ENCODE data around the gene TTC39C.

TTC39C gene

GRCh38 chr18:24009246-24009645, 5.3 kb upstream of the TTC39C start:
- no peak overlapping the region for H3K9ac ChIP-seq (ENCODE audit: low read depth in 1 of 2, low read length in 2 of 2)
- peaks cover 0 to under 1% of the 10 kb centered on the region in 2 donors for H3K4me1 ChIP-seq (ENCODE audit: control insufficient read depth in 2 of 2, insufficient read depth in 2 of 2, low read length in 2 of 2)
- no peaks in the 10 kb centered on the region for H3K36me3 ChIP-seq (ENCODE audit: control insufficient read depth in 2 of 2, insufficient read depth in 2 of 2, low read length in 2 of 2)
- no peaks in the 10 kb centered on the region for H3K27me3 ChIP-seq (ENCODE audit: control insufficient read depth in 2 of 2, insufficient read depth in 2 of 2, low read length in 2 of 2)
- no peaks in the 10 kb centered on the region for H3K9me3 ChIP-seq (ENCODE audit: control insufficient read depth in 2 of 2, low read length in 2 of 2)
- no peak overlapping the region for H3K4me3 ChIP-seq (ENCODE audit: low read length in 2 of 2)
- H3K27ac ChIP-seq (ENCODE audit: low read depth in 2 of 2, low read length in 2 of 2), result no peak overlapping the region

GRCh38 chr18:24009651-24010333, 4.8 kb upstream of the TTC39C start:
- H3K9me3 ChIP-seq (ENCODE audit: control insufficient read depth in 2 of 2, low read length in 2 of 2), result no peaks in the 10 kb centered on the region
- H3K36me3 ChIP-seq (ENCODE audit: control insufficient read depth in 2 of 2, insufficient read depth in 2 of 2, low read length in 2 of 2), result no peaks in the 10 kb centered on the region
- no peak overlapping the region for H3K27ac ChIP-seq (ENCODE audit: low read depth in 2 of 2, low read length in 2 of 2)
- H3K9ac ChIP-seq (ENCODE audit: low read depth in 1 of 2, low read length in 2 of 2), result no peak overlapping the region
- no peak overlapping the region for H3K4me3 ChIP-seq (ENCODE audit: low read length in 2 of 2)
- no peaks in the 10 kb centered on the region for H3K4me1 ChIP-seq (ENCODE audit: control insufficient read depth in 2 of 2, insufficient read depth in 2 of 2, low read length in 2 of 2)
- no peaks in the 10 kb centered on the region for H3K27me3 ChIP-seq (ENCODE audit: control insufficient read depth in 2 of 2, insufficient read depth in 2 of 2, low read length in 2 of 2)

- Histone ChIP-seq H3K27me3 (ENCODE audit: control insufficient read depth in 2 of 2, insufficient read depth in 2 of 2, low read length in 2 of 2) (no peaks in the 10 kb centered on the region), H3K4me3 (ENCODE audit: low read length in 2 of 2) (no peak overlapping the region), H3K9ac (ENCODE audit: low read depth in 1 of 2, low read length in 2 of 2) (no peak overlapping the region), H3K36me3 (ENCODE audit: control insufficient read depth in 2 of 2, insufficient read depth in 2 of 2, low read length in 2 of 2) (no peaks in the 10 kb centered on the region), H3K4me1 (ENCODE audit: control insufficient read depth in 2 of 2, insufficient read depth in 2 of 2, low read length in 2 of 2) (no peaks in the 10 kb centered on the region), H3K9me3 (ENCODE audit: control insufficient read depth in 2 of 2, low read length in 2 of 2) (no peaks in the 10 kb centered on the region), H3K27ac (ENCODE audit: low read depth in 2 of 2, low read length in 2 of 2) (no peak overlapping the region)
Observed at GRCh38 chr18:24010673-24011072, 3.9 kb upstream of the TTC39C start.

- H3K4me3 ChIP-seq (ENCODE audit: low read length in 2 of 2), result no peak overlapping the region
- H3K9me3 ChIP-seq (ENCODE audit: control insufficient read depth in 2 of 2, low read length in 2 of 2), result no peaks in the 10 kb centered on the region
- H3K27ac ChIP-seq (ENCODE audit: low read depth in 2 of 2, low read length in 2 of 2), result peak overlapping the region in 1 of 2 donors; percentile 7
- H3K9ac ChIP-seq (ENCODE audit: low read depth in 1 of 2, low read length in 2 of 2), result no peak overlapping the region
- H3K27me3 ChIP-seq (ENCODE audit: control insufficient read depth in 2 of 2, insufficient read depth in 2 of 2, low read length in 2 of 2), result no peaks in the 10 kb centered on the region
- no peaks in the 10 kb centered on the region for H3K36me3 ChIP-seq (ENCODE audit: control insufficient read depth in 2 of 2, insufficient read depth in 2 of 2, low read length in 2 of 2)
- H3K4me1 ChIP-seq (ENCODE audit: control insufficient read depth in 2 of 2, insufficient read depth in 2 of 2, low read length in 2 of 2), result no peaks in the 10 kb centered on the region
Observed at GRCh38 chr18:24011123-24011917, 3.2 kb upstream of the TTC39C start.

- no peak overlapping the region for H3K4me3 ChIP-seq (ENCODE audit: low read length in 2 of 2)
- H3K4me1 ChIP-seq (ENCODE audit: control insufficient read depth in 2 of 2, insufficient read depth in 2 of 2, low read length in 2 of 2), result no peaks in the 10 kb centered on the region
- no peaks in the 10 kb centered on the region for H3K27me3 ChIP-seq (ENCODE audit: control insufficient read depth in 2 of 2, insufficient read depth in 2 of 2, low read length in 2 of 2)
- no peak overlapping the region for H3K27ac ChIP-seq (ENCODE audit: low read depth in 2 of 2, low read length in 2 of 2)
- H3K9ac ChIP-seq (ENCODE audit: low read depth in 1 of 2, low read length in 2 of 2), result no peak overlapping the region
- no peaks in the 10 kb centered on the region for H3K36me3 ChIP-seq (ENCODE audit: control insufficient read depth in 2 of 2, insufficient read depth in 2 of 2, low read length in 2 of 2)
- H3K9me3 ChIP-seq (ENCODE audit: control insufficient read depth in 2 of 2, low read length in 2 of 2), result no peaks in the 10 kb centered on the region
Observed at GRCh38 chr18:24013051-24013450, 1.5 kb upstream of the TTC39C start.

- Histone ChIP-seq H3K4me3 (ENCODE audit: low read length in 2 of 2) (peak overlapping the region; percentile 73 to 76), H3K9ac (ENCODE audit: low read depth in 1 of 2, low read length in 2 of 2) (peak overlapping the region; percentile 43 to 69), H3K36me3 (ENCODE audit: control insufficient read depth in 2 of 2, insufficient read depth in 2 of 2, low read length in 2 of 2) (no peaks in the 10 kb centered on the region), H3K9me3 (ENCODE audit: control insufficient read depth in 2 of 2, low read length in 2 of 2) (no peaks in the 10 kb centered on the region), H3K27ac (ENCODE audit: low read depth in 2 of 2, low read length in 2 of 2) (peak overlapping the region; percentile 61 to 69), H3K4me1 (ENCODE audit: control insufficient read depth in 2 of 2, insufficient read depth in 2 of 2, low read length in 2 of 2) (peaks cover 0 to 3% of the 10 kb centered on the region in 2 donors), H3K27me3 (ENCODE audit: control insufficient read depth in 2 of 2, insufficient read depth in 2 of 2, low read length in 2 of 2) (no peaks in the 10 kb centered on the region)
Observed at GRCh38 chr18:24014986-24015638, 558 bp downstream of the TTC39C start.

GRCh38 chr18:24015639-24016631, 1.4 kb downstream of the TTC39C start:
- Histone ChIP-seq H3K9ac (ENCODE audit: low read depth in 1 of 2, low read length in 2 of 2) (peak overlapping the region in 1 of 2 donors; percentile 43), H3K27ac (ENCODE audit: low read depth in 2 of 2, low read length in 2 of 2) (no peak overlapping the region), H3K4me3 (ENCODE audit: low read length in 2 of 2) (peak overlapping the region; percentile 73 to 76), H3K36me3 (ENCODE audit: control insufficient read depth in 2 of 2, insufficient read depth in 2 of 2, low read length in 2 of 2) (no peaks in the 10 kb centered on the region), H3K9me3 (ENCODE audit: control insufficient read depth in 2 of 2, low read length in 2 of 2) (no peaks in the 10 kb centered on the region), H3K4me1 (ENCODE audit: control insufficient read depth in 2 of 2, insufficient read depth in 2 of 2, low read length in 2 of 2) (peaks cover 0 to 7% of the 10 kb centered on the region in 2 donors), H3K27me3 (ENCODE audit: control insufficient read depth in 2 of 2, insufficient read depth in 2 of 2, low read length in 2 of 2) (no peaks in the 10 kb centered on the region)

GRCh38 chr18:24016643-24017042, 2.1 kb downstream of the TTC39C start:
- peak overlapping the region in 1 of 2 donors; percentile 16 for H3K4me3 ChIP-seq (ENCODE audit: low read length in 2 of 2)
- H3K9ac ChIP-seq (ENCODE audit: low read depth in 1 of 2, low read length in 2 of 2), result no peak overlapping the region
- H3K27ac ChIP-seq (ENCODE audit: low read depth in 2 of 2, low read length in 2 of 2), result no peak overlapping the region
- peaks cover 0 to 7% of the 10 kb centered on the region in 2 donors for H3K4me1 ChIP-seq (ENCODE audit: control insufficient read depth in 2 of 2, insufficient read depth in 2 of 2, low read length in 2 of 2)
- no peaks in the 10 kb centered on the region for H3K9me3 ChIP-seq (ENCODE audit: control insufficient read depth in 2 of 2, low read length in 2 of 2)
- H3K27me3 ChIP-seq (ENCODE audit: control insufficient read depth in 2 of 2, insufficient read depth in 2 of 2, low read length in 2 of 2), result no peaks in the 10 kb centered on the region
- H3K36me3 ChIP-seq (ENCODE audit: control insufficient read depth in 2 of 2, insufficient read depth in 2 of 2, low read length in 2 of 2), result no peaks in the 10 kb centered on the region

GRCh38 chr18:24018299-24018886, 3.8 kb downstream of the TTC39C start:
- H3K4me3 ChIP-seq (ENCODE audit: low read length in 2 of 2), result peak overlapping the region in 1 of 2 donors; percentile 1
- no peak overlapping the region for H3K27ac ChIP-seq (ENCODE audit: low read depth in 2 of 2, low read length in 2 of 2)
- H3K9me3 ChIP-seq (ENCODE audit: control insufficient read depth in 2 of 2, low read length in 2 of 2), result no peaks in the 10 kb centered on the region
- no peaks in the 10 kb centered on the region for H3K36me3 ChIP-seq (ENCODE audit: control insufficient read depth in 2 of 2, insufficient read depth in 2 of 2, low read length in 2 of 2)
- no peaks in the 10 kb centered on the region for H3K27me3 ChIP-seq (ENCODE audit: control insufficient read depth in 2 of 2, insufficient read depth in 2 of 2, low read length in 2 of 2)
- peaks cover 0 to 10% of the 10 kb centered on the region in 2 donors for H3K4me1 ChIP-seq (ENCODE audit: control insufficient read depth in 2 of 2, insufficient read depth in 2 of 2, low read length in 2 of 2)
- H3K9ac ChIP-seq (ENCODE audit: low read depth in 1 of 2, low read length in 2 of 2), result no peak overlapping the region

All from mucosa of rectum (tissue), 2 donors.